CD4-positive, CD25-positive, alpha-beta regulatory T cell (primary cell): ENCODE data around the gene PITRM1. TPM values are rescaled to one million over a fixed set of nuclear protein-coding genes. Genes with fewer than 3 reads are reported as not detected.

Source experiments
- ATAC-seq, 2 donors: fragments of 150-1000 bp; cut with Tn5 transposase; one replicate each; pipeline ENCODE4 v1.10.0; 2021; ENCODE audit warnings: low read depth in 2 of 2, moderate number of reproducible peaks in 2 of 2, moderate library complexity in 1 of 2
- DNase-seq, 3 donors: peaks; one replicate each; pipeline versions ENCODE4 v3.0.0 to v3.0.0-alpha.2; 2012 to 2022; ENCODE audit warnings: mixed read lengths in 1 of 3
- H3K27ac ChIP-seq: one replicate; pipeline ENCODE4 v1.7.0; 2013; ENCODE audit warnings: mild to moderate bottlenecking, low read length; ENCODE audit not compliant: insufficient read depth, poor library complexity, severe bottlenecking
- H3K27me3 ChIP-seq: one replicate; pipeline ENCODE4 v1.7.0; 2013; ENCODE audit warnings: low read length; ENCODE audit not compliant: control insufficient read depth, insufficient read depth
- H3K36me3 ChIP-seq: one replicate; pipeline ENCODE4 v1.7.0; 2013; ENCODE audit warnings: mild to moderate bottlenecking, low read length, moderate library complexity; ENCODE audit not compliant: control insufficient read depth, insufficient read depth
- H3K4me1 ChIP-seq: 2 replicates; pipeline ENCODE4 v1.7.0; 2013; ENCODE audit warnings: mild to moderate bottlenecking, low read length; ENCODE audit not compliant: insufficient read depth, control insufficient read depth, poor library complexity, severe bottlenecking
- H3K4me3 ChIP-seq: one replicate; pipeline ENCODE4 v1.7.0; 2013; ENCODE audit warnings: low read depth, mild to moderate bottlenecking, low read length, moderate library complexity
- H3K9me3 ChIP-seq, 2 experiments: 1 replicate in 1 of 2; 2 replicates in 1 of 2; pipeline ENCODE4 v1.7.0; 2013; ENCODE audit warnings: low read length in 2 of 2, mild to moderate bottlenecking in 1 of 2, moderate library complexity in 1 of 2; ENCODE audit not compliant: control insufficient read depth in 2 of 2
- H3K27ac Mint-ChIP-seq, 3 donors: one replicate each; pipeline ENCODE4 v1.8.0; 2020 to 2022; ENCODE audit warnings: mild to moderate bottlenecking in 3 of 3, mixed read lengths in 3 of 3, moderate library complexity in 2 of 3
- H3K27me3 Mint-ChIP-seq: one replicate; pipeline ENCODE4 v1.8.0; 2022; ENCODE audit warnings: mild to moderate bottlenecking, mixed read lengths
- H3K36me3 Mint-ChIP-seq: one replicate; pipeline ENCODE4 v1.8.0; 2020; ENCODE audit warnings: mixed read lengths
- H3K4me1 Mint-ChIP-seq, 4 donors: one replicate each; pipeline ENCODE4 v1.8.0; 2020 to 2022; ENCODE audit warnings: mixed read lengths in 4 of 4, mild to moderate bottlenecking in 1 of 4
- H3K4me3 Mint-ChIP-seq, 4 donors: one replicate each; pipeline ENCODE4 v1.8.0; 2020 to 2022; ENCODE audit warnings: mild to moderate bottlenecking in 4 of 4, mixed read lengths in 4 of 4, moderate library complexity in 3 of 4
- H3K9me3 Mint-ChIP-seq, 7 donors: one replicate each; pipeline ENCODE4 v1.8.0; 2020 to 2022; ENCODE audit warnings: mixed read lengths in 7 of 7, mild to moderate bottlenecking in 3 of 7, moderate library complexity in 2 of 7
- polyA plus RNA-seq, 4 donors: library from polyadenylated mRNA; unstranded; fragments of 300-500 nt; fragmentation: Illumina TruSeq; gene quantifications; one replicate each; pipeline ENCODE4 v1.2.3, GENCODE V29; 2021
- total RNA-seq: library from RNA; stranded (reverse); gene quantifications from one replicate; pipeline ENCODE4 v1.2.3, GENCODE V29; 2022

PITRM1 gene
- total and polyA plus RNA-seq, 5 donors from 2014 or later, result 28.8 to 71.6 (median 35.5) TPM

DNA sequence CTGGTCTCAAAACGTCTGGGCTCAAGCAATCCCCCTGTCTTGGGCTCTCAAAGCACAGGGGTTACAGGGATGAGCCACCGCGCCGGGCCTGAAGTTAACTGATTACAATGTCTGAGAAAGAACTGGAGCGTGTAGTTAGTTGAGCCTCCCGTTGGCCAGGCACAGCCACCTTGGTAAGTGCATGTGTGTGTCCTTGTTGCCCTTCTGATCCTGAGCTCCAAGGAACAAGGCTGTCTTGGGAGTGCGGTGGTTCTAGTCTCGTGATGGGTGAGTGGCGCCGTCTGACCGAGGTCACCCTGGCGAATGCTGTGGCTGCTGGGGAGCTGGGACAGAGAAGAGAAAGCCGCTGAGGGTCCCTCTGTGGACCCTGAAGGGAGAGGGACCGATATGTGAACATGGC is 50.5 kb downstream of the PITRM1 start:
- peaks cover 31% of the 10 kb centered on the region for H3K36me3 Mint-ChIP-seq
- Histone ChIP-seq H3K27me3 (no peaks in the 10 kb centered on the region), H3K27ac (no peak overlapping the region), H3K36me3 (peaks cover 53% of the 10 kb centered on the region), H3K4me1 (no peaks in the 10 kb centered on the region), H3K4me3 (no peak overlapping the region), H3K9me3 (no peaks in the 10 kb centered on the region)
- H3K27me3 Mint-ChIP-seq, result no peaks in the 10 kb centered on the region
- DNase-seq (no peak), ATAC-seq (no peak)
- no peak overlapping the region for H3K4me3 Mint-ChIP-seq
- no peaks in the 10 kb centered on the region for H3K9me3 Mint-ChIP-seq
- H3K27ac Mint-ChIP-seq, result no peak overlapping the region
- H3K4me1 Mint-ChIP-seq, result no peaks in the 10 kb centered on the region

DNA sequence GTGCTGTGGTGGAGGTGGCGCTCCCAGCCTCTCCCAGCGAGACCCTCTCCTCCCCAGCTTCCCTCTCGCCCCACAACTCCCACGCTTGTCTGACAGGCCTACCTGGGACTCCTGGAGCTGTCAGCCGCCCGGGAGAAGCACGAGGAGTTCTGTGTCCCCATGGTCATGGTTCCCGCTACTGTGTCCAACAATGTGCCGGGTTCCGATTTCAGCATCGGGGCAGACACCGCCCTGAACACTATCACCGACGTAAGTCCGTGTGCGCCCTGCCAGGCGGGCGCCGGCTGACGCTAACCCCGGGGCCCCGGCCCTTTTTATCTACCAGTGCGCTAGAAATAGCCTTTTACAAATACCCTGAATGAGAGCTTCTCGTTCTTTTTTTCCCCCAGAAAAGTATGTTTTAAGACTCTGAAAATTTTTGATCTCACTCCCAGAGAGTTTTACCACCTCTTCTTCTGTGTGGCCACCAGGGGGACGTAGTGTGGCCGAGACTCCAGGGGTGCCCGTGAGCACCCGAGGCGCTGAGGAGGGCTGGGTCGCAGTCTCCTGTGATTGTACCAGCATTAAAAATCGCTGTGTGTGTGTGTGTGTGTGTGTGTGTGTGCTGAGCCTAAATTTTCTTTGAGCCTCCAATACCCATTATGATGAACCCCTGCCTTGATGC is 52.7 kb downstream of the PITRM1 start:
- Histone ChIP-seq H3K36me3 (peaks cover 67% of the 10 kb centered on the region), H3K4me3 (no peak overlapping the region), H3K27ac (no peak overlapping the region), H3K4me1 (no peaks in the 10 kb centered on the region), H3K9me3 (no peaks in the 10 kb centered on the region), H3K27me3 (no peaks in the 10 kb centered on the region)
- no peak for ATAC-seq
- peaks cover 44% of the 10 kb centered on the region for H3K36me3 Mint-ChIP-seq
- no peak overlapping the region for H3K4me3 Mint-ChIP-seq
- H3K4me1 Mint-ChIP-seq, result no peaks in the 10 kb centered on the region
- H3K27me3 Mint-ChIP-seq, result no peaks in the 10 kb centered on the region
- no peaks in the 10 kb centered on the region for H3K9me3 Mint-ChIP-seq
- DNase-seq, result peak in 1 of 3 donors; percentile 18
- no peak overlapping the region for H3K27ac Mint-ChIP-seq

DNA sequence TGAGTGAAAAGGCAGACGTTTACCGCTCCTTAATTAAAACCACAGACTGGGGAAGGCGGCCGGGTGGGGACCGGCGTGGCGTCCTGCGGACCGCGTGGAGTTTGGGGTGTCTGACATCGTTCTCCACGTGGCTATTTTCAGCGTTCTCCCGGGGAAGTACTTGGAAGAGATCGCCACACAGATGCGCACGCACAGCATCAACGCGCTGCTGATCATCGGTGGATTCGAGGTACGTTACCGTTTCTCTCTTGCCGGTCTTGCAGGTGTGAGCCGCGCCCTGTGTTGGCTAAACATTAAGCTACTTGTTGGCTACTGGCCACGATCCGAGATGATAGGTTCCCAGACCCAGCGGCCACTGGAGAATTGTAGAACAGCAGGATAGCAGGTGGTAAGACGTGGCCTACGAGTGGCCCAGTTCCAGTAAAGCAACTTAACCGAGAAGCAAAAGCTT is 53.9 kb downstream of the PITRM1 start:
- ATAC-seq (no peak), DNase-seq (no peak)
- Histone ChIP-seq H3K9me3 (no peaks in the 10 kb centered on the region), H3K4me3 (no peak overlapping the region), H3K4me1 (no peaks in the 10 kb centered on the region), H3K27ac (no peak overlapping the region), H3K27me3 (no peaks in the 10 kb centered on the region), H3K36me3 (peaks cover 68% of the 10 kb centered on the region)
- Mint-ChIP-seq H3K4me3 (no peak overlapping the region), H3K9me3 (no peaks in the 10 kb centered on the region), H3K27me3 (no peaks in the 10 kb centered on the region), H3K4me1 (no peaks in the 10 kb centered on the region), H3K36me3 (peaks cover 50% of the 10 kb centered on the region), H3K27ac (no peak overlapping the region)

DNA sequence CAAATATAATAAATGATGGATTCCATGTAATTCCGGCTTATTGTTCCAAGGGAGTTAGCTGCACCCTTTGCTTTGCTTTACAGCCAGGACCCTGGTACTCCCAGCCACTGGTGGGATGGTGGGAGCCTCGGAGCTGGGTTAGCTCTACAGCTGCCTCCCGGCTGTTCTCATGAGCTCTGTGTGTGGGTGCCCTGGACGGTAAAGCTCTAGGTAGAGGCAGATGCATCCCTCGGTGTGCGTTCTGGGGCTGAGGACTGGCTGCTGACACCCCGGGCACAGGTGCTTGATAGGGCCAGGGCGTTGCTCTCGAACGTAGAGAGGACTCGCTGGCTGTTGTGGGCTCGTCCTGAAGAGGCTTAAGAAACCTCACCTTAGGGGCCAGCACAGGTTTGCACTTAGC is 55.1 kb downstream of the PITRM1 start:
- Histone ChIP-seq H3K9me3 (no peaks in the 10 kb centered on the region), H3K4me1 (no peaks in the 10 kb centered on the region), H3K36me3 (peaks cover 68% of the 10 kb centered on the region), H3K27me3 (no peaks in the 10 kb centered on the region), H3K27ac (no peak overlapping the region), H3K4me3 (no peak overlapping the region)
- H3K27ac Mint-ChIP-seq, result no peak overlapping the region
- no peaks in the 10 kb centered on the region for H3K4me1 Mint-ChIP-seq
- peaks cover 53% of the 10 kb centered on the region for H3K36me3 Mint-ChIP-seq
- ATAC-seq (no peak), DNase-seq (no peak)
- no peaks in the 10 kb centered on the region for H3K9me3 Mint-ChIP-seq
- no peaks in the 10 kb centered on the region for H3K27me3 Mint-ChIP-seq
- H3K4me3 Mint-ChIP-seq, result no peak overlapping the region

DNA sequence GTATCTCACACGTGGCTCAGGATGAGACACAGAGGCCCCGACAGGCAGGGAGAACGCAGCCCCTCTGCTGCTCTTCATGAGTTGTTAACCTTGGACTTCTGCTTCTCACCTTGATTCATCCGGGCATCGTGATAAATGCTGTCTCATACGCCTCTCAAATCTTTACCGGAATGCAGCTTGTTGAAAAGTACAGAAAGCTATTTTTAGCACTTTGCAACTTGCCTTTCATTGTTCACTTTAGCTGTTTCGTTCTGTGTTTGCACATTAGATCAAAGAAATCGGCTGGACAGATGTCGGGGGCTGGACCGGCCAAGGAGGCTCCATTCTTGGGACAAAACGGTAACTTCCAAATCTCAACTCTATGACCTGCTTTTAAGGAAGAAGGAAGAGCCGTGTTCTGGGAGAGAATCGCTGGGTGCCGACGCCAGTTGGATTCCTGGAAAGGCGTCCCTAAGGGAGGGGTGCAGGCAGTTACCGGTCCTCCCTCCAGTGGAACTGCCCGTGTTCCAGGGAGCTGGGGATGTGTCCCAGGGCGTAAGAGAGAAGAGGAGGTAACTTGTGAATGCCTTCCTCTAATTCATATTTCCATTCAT is 56.0 kb downstream of the PITRM1 start:
- H3K27ac Mint-ChIP-seq, result no peak overlapping the region
- H3K36me3 ChIP-seq, result peaks cover 71% of the 10 kb centered on the region
- no peak for ATAC-seq

DNA sequence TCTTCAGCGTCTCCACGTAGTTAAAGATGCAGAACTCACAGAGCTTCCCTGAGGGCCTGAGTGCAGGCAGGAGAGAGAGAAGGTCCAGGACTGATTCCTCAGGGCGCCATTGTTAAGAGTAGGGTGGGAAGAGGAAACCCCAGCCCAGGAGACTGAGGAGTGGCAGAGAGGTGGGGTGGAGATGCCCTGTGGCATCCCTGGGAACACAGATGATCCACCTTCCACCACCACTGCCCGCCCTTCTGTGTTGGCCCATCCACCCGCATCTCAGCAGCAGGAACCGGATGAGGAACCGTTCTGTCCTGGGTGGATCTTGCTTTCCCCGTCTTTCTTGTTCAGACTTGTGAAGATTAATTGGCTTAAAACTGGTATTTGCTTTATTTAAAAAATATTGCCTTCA is 56.9 kb downstream of the PITRM1 start:
- Histone ChIP-seq H3K27me3 (no peaks in the 10 kb centered on the region), H3K36me3 (peaks cover 70% of the 10 kb centered on the region), H3K4me3 (no peak overlapping the region), H3K27ac (no peak overlapping the region), H3K4me1 (no peaks in the 10 kb centered on the region), H3K9me3 (no peaks in the 10 kb centered on the region)
- H3K4me1 Mint-ChIP-seq, result peaks cover 0 to under 1% (median 0%) of the 10 kb centered on the region in 4 donors
- H3K36me3 Mint-ChIP-seq, result peaks cover 52% of the 10 kb centered on the region
- peak overlapping the region in 1 of 3 donors; percentile 26 for H3K27ac Mint-ChIP-seq
- DNase-seq (no peak), ATAC-seq (no peak)
- H3K4me3 Mint-ChIP-seq, result no peak overlapping the region
- H3K27me3 Mint-ChIP-seq, result no peaks in the 10 kb centered on the region
- no peaks in the 10 kb centered on the region for H3K9me3 Mint-ChIP-seq

More for the DNA sequence above, 56.0 kb downstream of the PITRM1 start:
- Mint-ChIP-seq H3K9me3 (no peaks in the 10 kb centered on the region), H3K27me3 (no peaks in the 10 kb centered on the region), H3K4me1 (no peaks in the 10 kb centered on the region), H3K4me3 (no peak overlapping the region), H3K36me3 (peaks cover 49% of the 10 kb centered on the region)
- Histone ChIP-seq H3K27me3 (no peaks in the 10 kb centered on the region), H3K27ac (no peak overlapping the region), H3K9me3 (no peaks in the 10 kb centered on the region), H3K4me1 (no peaks in the 10 kb centered on the region), H3K4me3 (no peak overlapping the region)
- DNase-seq, result no peak

DNA sequence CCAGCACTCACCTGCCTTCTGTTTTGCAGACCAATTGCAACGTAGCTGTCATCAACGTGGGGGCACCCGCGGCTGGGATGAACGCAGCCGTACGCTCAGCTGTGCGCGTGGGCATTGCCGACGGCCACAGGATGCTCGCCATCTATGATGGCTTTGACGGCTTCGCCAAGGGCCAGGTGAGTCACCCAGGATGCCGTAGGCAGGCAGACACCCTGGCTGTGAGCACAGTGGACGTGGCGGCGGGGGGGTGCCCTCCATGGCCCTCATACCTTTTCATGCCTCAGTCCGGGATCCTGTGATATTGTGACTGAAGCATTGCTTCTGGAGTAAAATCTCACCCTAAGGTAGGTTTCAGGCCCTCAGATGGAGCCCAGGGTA is 59.2 kb downstream of the PITRM1 start:
- peaks cover 78% of the 10 kb centered on the region for H3K36me3 ChIP-seq
- H3K27ac ChIP-seq, result no peak overlapping the region
- H3K36me3 Mint-ChIP-seq, result peaks cover 58% of the 10 kb centered on the region
- H3K4me3 Mint-ChIP-seq, result no peak overlapping the region
- ATAC-seq, result no peak
- H3K9me3 Mint-ChIP-seq, result peaks cover 0 to 2% (median 0%) of the 10 kb centered on the region in 7 donors
- no peaks in the 10 kb centered on the region for H3K27me3 Mint-ChIP-seq
- no peaks in the 10 kb centered on the region for H3K4me1 ChIP-seq
- no peaks in the 10 kb centered on the region for H3K9me3 ChIP-seq
- no peak for DNase-seq
- no peak overlapping the region for H3K4me3 ChIP-seq
- H3K27me3 ChIP-seq, result no peaks in the 10 kb centered on the region
- no peak overlapping the region for H3K27ac Mint-ChIP-seq
- H3K4me1 Mint-ChIP-seq, result peaks cover 0 to 1% (median 0%) of the 10 kb centered on the region in 4 donors

DNA sequence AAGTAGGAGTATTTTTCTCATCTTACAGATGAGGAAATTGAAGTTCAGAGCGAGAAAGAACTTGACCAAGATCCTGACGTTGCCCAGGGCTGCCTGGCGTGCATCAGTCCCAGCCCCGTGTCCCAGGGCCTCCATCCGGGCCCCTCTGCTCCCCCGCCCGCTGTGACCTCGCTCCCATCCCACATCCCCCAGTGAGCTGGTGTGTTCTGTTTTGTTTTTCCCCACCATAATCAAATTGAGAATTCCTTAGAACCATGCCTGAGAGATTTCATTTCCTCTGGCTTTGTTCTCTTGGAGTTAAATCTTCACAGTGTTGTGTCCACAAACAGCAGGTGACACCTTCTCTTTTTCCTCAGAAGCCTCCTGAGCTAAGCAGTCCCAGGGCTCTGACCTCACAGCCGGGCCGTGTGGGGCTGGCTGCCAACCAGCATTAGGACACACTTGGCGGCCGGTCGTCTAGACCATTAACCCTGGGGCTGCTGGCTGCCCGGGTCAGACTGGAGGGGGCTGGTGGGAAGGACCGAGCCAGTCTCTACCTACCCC is 60.9 kb downstream of the PITRM1 start:
- H3K27ac ChIP-seq, result no peak overlapping the region
- no peak for DNase-seq
- no peaks in the 10 kb centered on the region for H3K27me3 ChIP-seq
- peaks cover 0 to 2% (median 0%) of the 10 kb centered on the region in 7 donors for H3K9me3 Mint-ChIP-seq
- peaks cover 79% of the 10 kb centered on the region for H3K36me3 ChIP-seq
- peaks cover 0 to 1% (median 0%) of the 10 kb centered on the region in 4 donors for H3K4me1 Mint-ChIP-seq
- H3K36me3 Mint-ChIP-seq, result peaks cover 46% of the 10 kb centered on the region
- H3K4me1 ChIP-seq, result no peaks in the 10 kb centered on the region
- no peak for ATAC-seq
- no peaks in the 10 kb centered on the region for H3K27me3 Mint-ChIP-seq
- no peaks in the 10 kb centered on the region for H3K9me3 ChIP-seq
- H3K27ac Mint-ChIP-seq, result no peak overlapping the region
- H3K4me3 Mint-ChIP-seq, result no peak overlapping the region
- no peak overlapping the region for H3K4me3 ChIP-seq
